WERI-Rb-1 (cell line): ENCODE measurements around the gene ATP8B2.
"Not testable (repeated sequence)": the region's sequence is repeated elsewhere in the genome, so short reads cannot be mapped to it uniquely, and the experiment has no call there.

Source experiments
- DNase-seq: peaks from one replicate; pipeline ENCODE4 v3.0.0-alpha.2; 2020
- H3K27ac ChIP-seq: fragments of 250-450 bp; sonication (Bioruptor Pico); 2 replicates; pipeline ENCODE4 v1.5.1; 2020; ENCODE audit warnings: mild to moderate bottlenecking, moderate library complexity
- H3K27me3 ChIP-seq: fragments of 250-450 bp; sonication (Bioruptor Pico); 2 replicates; pipeline ENCODE4 v1.5.1; 2021; ENCODE audit warnings: mild to moderate bottlenecking, low read depth, moderate library complexity; ENCODE audit not compliant: insufficient read depth, severe bottlenecking
- H3K36me3 ChIP-seq: fragments of 250-450 bp; sonication (Bioruptor Pico); 2 replicates; pipeline ENCODE4 v1.5.1; 2020; ENCODE audit warnings: mild to moderate bottlenecking, moderate library complexity
- H3K4me3 ChIP-seq: 2 replicates; pipeline ENCODE4 v1.5.1; 2011; ENCODE audit warnings: low read depth, mild to moderate bottlenecking, control low read depth, low read length
- H3K9me3 ChIP-seq: fragments of 250-450 bp; sonication (Bioruptor Pico); 2 replicates; pipeline ENCODE4 v1.5.1; 2021; ENCODE audit warnings: mild to moderate bottlenecking, moderate library complexity; ENCODE audit not compliant: severe bottlenecking
- CTCF ChIP-seq: IDR thresholded peaks from 2 replicates; pipeline ENCODE4 v1.5.1; 2011; ENCODE audit warnings: low read depth, mild to moderate bottlenecking, control low read depth, inconsistent platforms, low read length

Gene ATP8B2

GRCh38 chr1:154324669-154325582 lies at the start of gene ATP8B2:
TSS of gene ATP8B2 (plus strand) at chr1:154325525. CDS start at chr1:154328142, 2,617 bp downstream.
- H3K27me3 ChIP-seq, result peaks cover 61% of the 10 kb centered on the region
- H3K4me3 ChIP-seq, result peak within 1 kb of the TSS; percentile 48
- H3K9me3 ChIP-seq, result no peaks in the 10 kb centered on the region
- no peaks in the 10 kb centered on the region; the same call in 1 of the 2 replicates for H3K36me3 ChIP-seq
- peak; percentile 99 for TF ChIP-seq CTCF
- no peak within 1 kb of the TSS for H3K27ac ChIP-seq
- DNase-seq, result peak; percentile 97

GRCh38 chr1:154276797-154277196 lies 48.5 kb upstream of the ATP8B2 start:
- Histone ChIP-seq H3K36me3 (peaks cover 37% of the 10 kb centered on the region), H3K4me3 (no peak overlapping the region), H3K27ac (no peak overlapping the region), H3K9me3 (no peaks in the 10 kb centered on the region), H3K27me3 (no peaks in the 10 kb centered on the region)
- DNase-seq, result peak; percentile 68
- TF ChIP-seq CTCF, result peak; percentile 77

GRCh38 chr1:154287591-154287990 lies 37.7 kb upstream of the ATP8B2 start:
- DNase-seq, H3K4me3 ChIP-seq, H3K36me3 ChIP-seq, H3K27ac ChIP-seq: not testable (repeated sequence)
- H3K27me3 ChIP-seq, result peaks cover 18% of the 10 kb centered on the region
- H3K9me3 ChIP-seq, result peaks cover 16% of the 10 kb centered on the region

GRCh38 chr1:154288661-154289060 lies 36.7 kb upstream of the ATP8B2 start:
- H3K36me3 ChIP-seq, result no peaks in the 10 kb centered on the region
- no peak for DNase-seq
- no peak for TF ChIP-seq CTCF
- no peak overlapping the region for H3K27ac ChIP-seq
- peaks cover 16% of the 10 kb centered on the region for H3K9me3 ChIP-seq
- peaks cover 18% of the 10 kb centered on the region for H3K27me3 ChIP-seq
- H3K4me3 ChIP-seq, result no peak overlapping the region

GRCh38 chr1:154290921-154291320 lies 34.4 kb upstream of the ATP8B2 start:
- H3K36me3 ChIP-seq, result no peaks in the 10 kb centered on the region
- DNase-seq, result no peak
- H3K4me3 ChIP-seq, result no peak overlapping the region
- H3K27me3 ChIP-seq, result peaks cover 22% of the 10 kb centered on the region
- H3K27ac ChIP-seq, result no peak overlapping the region
- H3K9me3 ChIP-seq, result peaks cover 24% of the 10 kb centered on the region
- no peak for TF ChIP-seq CTCF

GRCh38 chr1:154295408-154296235 lies 29.7 kb upstream of the ATP8B2 start:
- TF ChIP-seq CTCF, result no peak
- no peak overlapping the region for H3K4me3 ChIP-seq
- no peaks in the 10 kb centered on the region for H3K36me3 ChIP-seq
- H3K27me3 ChIP-seq, result peaks cover 41% of the 10 kb centered on the region
- no peak overlapping the region for H3K27ac ChIP-seq
- no peak for DNase-seq
- peaks cover 40% of the 10 kb centered on the region for H3K9me3 ChIP-seq
